ENCODE results near the gene DNAH6. TPM values are rescaled to one million over a fixed set of nuclear protein-coding genes. Genes with fewer than 3 reads are reported as not detected.
"Not testable (repeated sequence)": the region's sequence is repeated elsewhere in the genome, so short reads cannot be mapped to it uniquely, and the experiment has no call there.

Gene DNAH6
- total RNA-seq, 1 donor from 2014 or later, result 1.1 TPM

- DNase-seq (no peak), ATAC-seq (no peak)
- Histone ChIP-seq H3K4me1 (no peaks in the 10 kb centered on the region), H3K9me3 (no peaks in the 10 kb centered on the region), H3K4me3 (no peak overlapping the region), H3K27me3 (no peaks in the 10 kb centered on the region), H3K27ac (no peak overlapping the region), H3K36me3 (no peaks in the 10 kb centered on the region)
- no peak for TF ChIP-seq CTCF (IDR thresholded peaks at IDR 0.05)
- intact Hi-C loops (cut with DNase I), result no loop called here
Measured at GRCh38 chr2:84768840-84769239, 252.5 kb downstream of the DNAH6 start.

GRCh38 chr2:84770280-84770679 is 254.0 kb downstream of the DNAH6 start:
- Histone ChIP-seq H3K36me3 (no peaks in the 10 kb centered on the region), H3K4me1 (no peaks in the 10 kb centered on the region), H3K9me3 (no peaks in the 10 kb centered on the region), H3K27me3 (no peaks in the 10 kb centered on the region), H3K4me3 (no peak overlapping the region), H3K27ac (no peak overlapping the region)
- intact Hi-C loops (cut with DNase I), result no loop called here
- DNase-seq (no peak), ATAC-seq (no peak)
- no peak for TF ChIP-seq CTCF (IDR thresholded peaks at IDR 0.05)

DNA sequence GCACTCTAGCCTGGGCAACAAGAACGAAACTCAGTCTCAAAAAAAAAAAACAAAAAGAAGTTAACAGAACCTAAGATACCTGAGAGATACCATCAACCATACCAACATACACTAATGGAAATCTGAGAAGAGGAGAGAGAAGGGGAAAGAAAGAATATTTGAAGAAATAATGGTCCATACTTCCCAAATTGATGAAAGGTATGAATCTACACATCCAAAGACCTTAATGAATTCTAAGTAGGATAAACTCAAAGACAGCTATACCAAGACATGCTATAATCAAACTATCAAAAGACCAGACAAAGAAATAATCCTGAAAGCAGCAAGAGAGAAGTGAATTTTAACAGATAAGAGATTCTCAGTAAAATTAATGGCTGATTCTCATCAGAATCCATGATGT is 255.0 kb downstream of the DNAH6 start:
- Histone ChIP-seq H3K4me3 (no peak overlapping the region), H3K27ac (no peak overlapping the region), H3K27me3 (no peaks in the 10 kb centered on the region), H3K9me3 (no peaks in the 10 kb centered on the region), H3K36me3 (no peaks in the 10 kb centered on the region), H3K4me1 (no peaks in the 10 kb centered on the region)
- DNase-seq (no peak), ATAC-seq (no peak)
- intact Hi-C loops (cut with DNase I), result no loop called here
- TF ChIP-seq CTCF (IDR thresholded peaks at IDR 0.05), result no peak

GRCh38 chr2:84773562-84773961 is 257.3 kb downstream of the DNAH6 start:
- H3K27ac ChIP-seq; intact Hi-C loops (cut with DNase I); DNase-seq; H3K4me1 ChIP-seq; H3K36me3 ChIP-seq; H3K9me3 ChIP-seq; H3K27me3 ChIP-seq; ATAC-seq; H3K4me3 ChIP-seq: not testable (repeated sequence)

- Histone ChIP-seq H3K27ac (no peak overlapping the region), H3K36me3 (no peaks in the 10 kb centered on the region), H3K9me3 (no peaks in the 10 kb centered on the region), H3K27me3 (no peaks in the 10 kb centered on the region), H3K4me1 (no peaks in the 10 kb centered on the region), H3K4me3 (no peak overlapping the region)
- no peak for DNase-seq
- intact Hi-C loops (cut with DNase I), result no loop called here
- no peak for TF ChIP-seq CTCF (IDR thresholded peaks at IDR 0.05)
- no peak for ATAC-seq
Measured at GRCh38 chr2:84776011-84776410, 259.7 kb downstream of the DNAH6 start.

DNA sequence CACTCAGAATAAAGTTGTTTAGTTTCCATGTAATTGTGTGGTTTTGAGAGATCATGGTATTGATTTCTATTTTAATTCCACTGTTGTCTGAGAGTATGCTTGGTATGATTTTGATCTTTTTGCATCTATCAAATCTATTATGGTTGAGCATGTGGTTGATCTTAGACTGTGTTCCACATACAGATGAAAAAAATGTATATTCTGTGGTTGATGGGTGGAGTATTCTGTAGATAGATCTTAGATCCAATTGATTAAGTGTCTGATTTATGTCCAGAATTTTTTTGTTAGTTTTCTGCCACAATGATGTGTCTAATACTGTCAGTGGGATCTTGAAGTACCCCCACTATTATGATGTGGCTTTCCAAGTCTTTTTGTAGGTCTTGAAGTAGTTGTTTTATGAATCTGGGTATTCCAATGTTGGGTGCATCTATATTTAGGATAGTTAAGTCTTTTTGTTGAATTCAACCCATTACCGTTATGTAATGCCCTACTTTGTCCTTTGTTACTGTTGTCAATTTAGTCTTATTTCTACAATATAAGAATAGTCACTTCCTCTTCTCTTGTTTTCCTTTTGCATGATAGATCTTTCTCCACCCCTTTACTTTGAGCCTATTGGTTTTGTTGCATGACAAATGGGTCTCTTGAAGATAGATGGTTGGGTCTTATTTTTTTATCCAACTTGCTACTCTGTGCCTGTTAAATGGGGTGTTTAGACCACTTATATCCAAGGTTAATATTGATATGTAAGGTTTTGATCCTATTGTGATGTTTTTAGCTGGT is 262.8 kb downstream of the DNAH6 start:
- H3K4me3 ChIP-seq, result no peak overlapping the region
- intact Hi-C loops (cut with DNase I), result no loop called here
- peaks cover 9% of the 10 kb centered on the region for H3K4me1 ChIP-seq
- no peak for DNase-seq
- H3K27ac ChIP-seq, result no peak overlapping the region
- ATAC-seq, result no peak
- H3K9me3 ChIP-seq, result no peaks in the 10 kb centered on the region
- no peaks in the 10 kb centered on the region for H3K27me3 ChIP-seq
- H3K36me3 ChIP-seq, result no peaks in the 10 kb centered on the region
- no peak for TF ChIP-seq CTCF (IDR thresholded peaks at IDR 0.05)
